Activated T-helper 2 cell treated with anti-CD3 and anti-CD28 coated beads, Interferon-gamma antibody, Interleukin-2, Interleukin-4, amounts not matched to agents 10 μg/mL and 5 μg/mL and 100 μg/mL, durations not matched to agents 14 hours and 24 hours and 36 hours (primary cell): ENCODE measurements around the gene C2orf78. TPM values are rescaled to one million over a fixed set of nuclear protein-coding genes. Genes with fewer than 3 reads are reported as not detected.

Source experiments
- DNase-seq: peaks from one replicate; pipeline ENCODE4 v3.0.0; 2021; ENCODE audit warnings: low spot score
- H3K27ac Mint-ChIP-seq: one replicate; pipeline ENCODE4 v1.8.0; 2021; ENCODE audit warnings: mixed read lengths
- H3K27me3 Mint-ChIP-seq: one replicate; pipeline ENCODE4 v1.8.0; 2021; ENCODE audit warnings: low read depth, mixed read lengths
- H3K36me3 Mint-ChIP-seq: one replicate; pipeline ENCODE4 v1.8.0; 2021; ENCODE audit warnings: low read depth, mixed read lengths
- H3K4me1 Mint-ChIP-seq: one replicate; pipeline ENCODE4 v1.8.0; 2021; ENCODE audit warnings: low read depth, mixed read lengths
- H3K4me3 Mint-ChIP-seq: one replicate; pipeline ENCODE4 v1.8.0; 2021; ENCODE audit warnings: low read depth, mild to moderate bottlenecking, moderate library complexity, mixed read lengths
- H3K9me3 Mint-ChIP-seq: one replicate; pipeline ENCODE4 v1.8.0; 2021; ENCODE audit warnings: mixed read lengths
- intact Hi-C: fragments of 100-400 bp; cut with micrococcal nuclease; formaldehyde crosslinking; loops from one replicate; pipeline ENCODE4 v1.15.1; 2023
- total RNA-seq: library from RNA; stranded (reverse); gene quantifications from 2 replicates; pipeline ENCODE4 v1.2.3, GENCODE V29; 2022

The C2orf78 gene
- total RNA-seq, 1 donor from 2014 or later, result not detected

GRCh38 chr2:73828818-73829570 is 45.0 kb downstream of the C2orf78 start, which contains the start of gene STAMBP:
Gene STAMBP, plus strand, starts transcription at chr2:73828961. Its CDS starts 1,896 bp downstream, at chr2:73830857.
- H3K27me3 Mint-ChIP-seq, result peaks cover 3% of the 10 kb centered on the region
- H3K4me3 Mint-ChIP-seq, result peak within 1 kb of the TSS; percentile 99
- peaks cover 30% of the 10 kb centered on the region for H3K36me3 Mint-ChIP-seq
- peak within 1 kb of the TSS; percentile 98 for H3K27ac Mint-ChIP-seq
- DNase-seq, result peak; percentile 89
- intact Hi-C loops, result loop anchor here (1.0 to 2.0 kb wide), 5 partner anchors 92 to 370 kb away; partner anchors contain the start of genes BOLA3, DGUOK, MTHFD2 and TPRKB
- peaks cover 4% of the 10 kb centered on the region for H3K9me3 Mint-ChIP-seq
- peaks cover 44% of the 10 kb centered on the region for H3K4me1 Mint-ChIP-seq

GRCh38 chr2:73830871-73831401 is 47.0 kb downstream of the C2orf78 start:
- no peak for DNase-seq
- Mint-ChIP-seq H3K36me3 (peaks cover 45% of the 10 kb centered on the region), H3K4me3 (peak overlapping the region; percentile 99), H3K9me3 (peaks cover 4% of the 10 kb centered on the region), H3K27me3 (peaks cover 2% of the 10 kb centered on the region), H3K4me1 (peaks cover 40% of the 10 kb centered on the region), H3K27ac (peak overlapping the region; percentile 98)
- intact Hi-C loops, result loop anchor here (1.0 to 5.0 kb wide), 6 partner anchors 21 to 171 kb away; no protein-coding TSS in a partner anchor

- no peak overlapping the region for H3K4me3 Mint-ChIP-seq
- intact Hi-C loops, result loop anchor here (5.0 kb wide), 1 partner anchor 169 kb away; no protein-coding TSS in a partner anchor
- peaks cover 4% of the 10 kb centered on the region for H3K9me3 Mint-ChIP-seq
- H3K36me3 Mint-ChIP-seq, result peaks cover 48% of the 10 kb centered on the region
- peak overlapping the region; percentile 59 for H3K27ac Mint-ChIP-seq
- peaks cover 32% of the 10 kb centered on the region for H3K4me1 Mint-ChIP-seq
- H3K27me3 Mint-ChIP-seq, result no peaks in the 10 kb centered on the region
- no peak for DNase-seq
Observed at GRCh38 chr2:73832930-73833329, 48.9 kb downstream of the C2orf78 start.

- DNase-seq, result no peak
- no peak overlapping the region for H3K27ac Mint-ChIP-seq
- H3K4me3 Mint-ChIP-seq, result no peak overlapping the region
- intact Hi-C loops, result no loop called here
- H3K36me3 Mint-ChIP-seq, result peaks cover 47% of the 10 kb centered on the region
- H3K27me3 Mint-ChIP-seq, result no peaks in the 10 kb centered on the region
- H3K9me3 Mint-ChIP-seq, result peaks cover 4% of the 10 kb centered on the region
- peaks cover 11% of the 10 kb centered on the region for H3K4me1 Mint-ChIP-seq
Observed at GRCh38 chr2:73836141-73836943, 52.4 kb downstream of the C2orf78 start.

- Mint-ChIP-seq H3K4me1 (peaks cover 9% of the 10 kb centered on the region), H3K27me3 (no peaks in the 10 kb centered on the region), H3K9me3 (no peaks in the 10 kb centered on the region), H3K36me3 (peaks cover 41% of the 10 kb centered on the region), H3K27ac (no peak overlapping the region), H3K4me3 (no peak overlapping the region)
- DNase-seq, result no peak
- intact Hi-C loops, result no loop called here
Observed at GRCh38 chr2:73837847-73838585, 54.0 kb downstream of the C2orf78 start.

GRCh38 chr2:73838889-73839534 is 55.0 kb downstream of the C2orf78 start:
- H3K4me1 Mint-ChIP-seq, result peaks cover 10% of the 10 kb centered on the region
- DNase-seq, result no peak
- H3K27me3 Mint-ChIP-seq, result no peaks in the 10 kb centered on the region
- H3K9me3 Mint-ChIP-seq, result no peaks in the 10 kb centered on the region
- no peak overlapping the region for H3K4me3 Mint-ChIP-seq
- H3K36me3 Mint-ChIP-seq, result peaks cover 36% of the 10 kb centered on the region
- intact Hi-C loops, result no loop called here
- peak overlapping the region; percentile 9 for H3K27ac Mint-ChIP-seq

- Mint-ChIP-seq H3K4me3 (no peak overlapping the region), H3K4me1 (peaks cover 16% of the 10 kb centered on the region), H3K27ac (no peak overlapping the region), H3K9me3 (no peaks in the 10 kb centered on the region), H3K36me3 (peaks cover 36% of the 10 kb centered on the region), H3K27me3 (no peaks in the 10 kb centered on the region)
- no peak for DNase-seq
- intact Hi-C loops, result no loop called here
Observed at GRCh38 chr2:73839653-73840411, 55.8 kb downstream of the C2orf78 start.

GRCh38 chr2:73841912-73842738 is 58.1 kb downstream of the C2orf78 start:
- H3K4me3 Mint-ChIP-seq, result no peak overlapping the region
- no peak for DNase-seq
- no peak overlapping the region for H3K27ac Mint-ChIP-seq
- intact Hi-C loops, result no loop called here
- H3K9me3 Mint-ChIP-seq, result no peaks in the 10 kb centered on the region
- peaks cover 46% of the 10 kb centered on the region for H3K36me3 Mint-ChIP-seq
- H3K27me3 Mint-ChIP-seq, result no peaks in the 10 kb centered on the region
- H3K4me1 Mint-ChIP-seq, result peaks cover 16% of the 10 kb centered on the region

GRCh38 chr2:73842739-73843019 is 58.7 kb downstream of the C2orf78 start:
- intact Hi-C loops, result no loop called here
- DNase-seq, result no peak
- Mint-ChIP-seq H3K4me3 (no peak overlapping the region), H3K9me3 (no peaks in the 10 kb centered on the region), H3K4me1 (peaks cover 16% of the 10 kb centered on the region), H3K27ac (no peak overlapping the region), H3K36me3 (peaks cover 51% of the 10 kb centered on the region), H3K27me3 (no peaks in the 10 kb centered on the region)

GRCh38 chr2:73844087-73844486 is 60.1 kb downstream of the C2orf78 start:
- Mint-ChIP-seq H3K27ac (no peak overlapping the region), H3K36me3 (peaks cover 60% of the 10 kb centered on the region), H3K4me1 (peaks cover 16% of the 10 kb centered on the region), H3K4me3 (no peak overlapping the region), H3K27me3 (no peaks in the 10 kb centered on the region), H3K9me3 (no peaks in the 10 kb centered on the region)
- no peak for DNase-seq
- intact Hi-C loops, result no loop called here

- peaks cover 6% of the 10 kb centered on the region for H3K4me1 Mint-ChIP-seq
- H3K36me3 Mint-ChIP-seq, result peaks cover 60% of the 10 kb centered on the region
- no peak for DNase-seq
- no peak overlapping the region for H3K4me3 Mint-ChIP-seq
- H3K27me3 Mint-ChIP-seq, result no peaks in the 10 kb centered on the region
- H3K9me3 Mint-ChIP-seq, result no peaks in the 10 kb centered on the region
- intact Hi-C loops, result no loop called here
- H3K27ac Mint-ChIP-seq, result no peak overlapping the region
Observed at GRCh38 chr2:73850009-73850408, 66.0 kb downstream of the C2orf78 start.
